IgD-negative memory B cell (primary cell): Measurements from ENCODE around the gene ADAMTS4. TPM values are rescaled to one million over a fixed set of nuclear protein-coding genes. Genes with fewer than 3 reads are reported as not detected.

Experiments used
- H3K27ac Mint-ChIP-seq, 3 donors: one replicate each; pipeline ENCODE4 v1.8.0; 2020 to 2022; ENCODE audit warnings: mild to moderate bottlenecking in 3 of 3, mixed read lengths in 3 of 3, moderate library complexity in 1 of 3
- H3K27me3 Mint-ChIP-seq: one replicate; pipeline ENCODE4 v1.8.0; 2021; ENCODE audit warnings: mixed read lengths
- H3K36me3 Mint-ChIP-seq: one replicate; pipeline ENCODE4 v1.8.0; 2020; ENCODE audit warnings: mild to moderate bottlenecking, mixed read lengths
- H3K4me1 Mint-ChIP-seq, 3 donors: one replicate each; pipeline ENCODE4 v1.8.0; 2020 to 2022; ENCODE audit warnings: mixed read lengths in 3 of 3, mild to moderate bottlenecking in 1 of 3
- H3K4me3 Mint-ChIP-seq, 4 donors: one replicate each; pipeline ENCODE4 v1.8.0; 2020 to 2022; ENCODE audit warnings: mild to moderate bottlenecking in 4 of 4, mixed read lengths in 4 of 4, moderate library complexity in 3 of 4
- H3K9me3 Mint-ChIP-seq, 3 donors: one replicate each; pipeline ENCODE4 v1.8.0; 2020 to 2021; ENCODE audit warnings: mixed read lengths in 3 of 3, mild to moderate bottlenecking in 1 of 3
- polyA plus RNA-seq: library from polyadenylated mRNA; unstranded; fragments of 300-500 nt; fragmentation: Illumina TruSeq; gene quantifications from one replicate; pipeline ENCODE4 v1.2.3, GENCODE V29; 2021

Gene ADAMTS4
- polyA plus RNA-seq, 1 donor from 2014 or later: not detected

GRCh38 chr1:161164901-161165610, 33.8 kb downstream of the ADAMTS4 start:
- H3K4me3 Mint-ChIP-seq: peak overlapping the region; percentile 21 to 93 (median 88)
- H3K27me3 Mint-ChIP-seq: no peaks in the 10 kb centered on the region
- peaks cover 3% of the 10 kb centered on the region for H3K36me3 Mint-ChIP-seq
- H3K27ac Mint-ChIP-seq: peak overlapping the region; percentile 95 to 98 (median 97)
- H3K9me3 Mint-ChIP-seq: no peaks in the 10 kb centered on the region
- H3K4me1 Mint-ChIP-seq: peaks cover 13 to 36% (median 34%) of the 10 kb centered on the region in 3 donors

DNA sequence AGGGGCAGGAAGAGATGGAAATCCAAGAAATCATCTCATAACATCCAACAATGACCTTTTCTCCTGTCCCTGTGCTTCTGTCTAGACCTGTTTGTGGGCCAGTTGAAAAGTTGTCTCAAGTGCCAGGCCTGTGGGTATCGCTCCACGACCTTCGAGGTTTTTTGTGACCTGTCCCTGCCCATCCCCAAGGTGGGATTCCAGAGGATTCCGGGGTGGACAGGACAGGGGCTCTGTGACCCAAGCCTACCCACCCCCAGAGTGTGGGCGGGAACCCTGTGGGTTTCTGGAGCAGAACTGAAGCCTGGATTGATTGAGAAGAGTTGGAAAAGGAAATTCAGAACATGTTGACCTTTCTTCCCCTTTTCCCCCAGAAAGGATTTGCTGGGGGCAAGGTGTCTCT, 35.1 kb downstream of the ADAMTS4 start:
- peak overlapping the region; percentile 55 to 97 (median 81) for H3K27ac Mint-ChIP-seq
- H3K4me1 Mint-ChIP-seq: peaks cover 22 to 41% (median 38%) of the 10 kb centered on the region in 3 donors
- peak overlapping the region in 3 of 4 donors; percentile 21 to 93 (median 70) for H3K4me3 Mint-ChIP-seq
- no peaks in the 10 kb centered on the region for H3K27me3 Mint-ChIP-seq
- peaks cover 3% of the 10 kb centered on the region for H3K36me3 Mint-ChIP-seq
- H3K9me3 Mint-ChIP-seq: no peaks in the 10 kb centered on the region

DNA sequence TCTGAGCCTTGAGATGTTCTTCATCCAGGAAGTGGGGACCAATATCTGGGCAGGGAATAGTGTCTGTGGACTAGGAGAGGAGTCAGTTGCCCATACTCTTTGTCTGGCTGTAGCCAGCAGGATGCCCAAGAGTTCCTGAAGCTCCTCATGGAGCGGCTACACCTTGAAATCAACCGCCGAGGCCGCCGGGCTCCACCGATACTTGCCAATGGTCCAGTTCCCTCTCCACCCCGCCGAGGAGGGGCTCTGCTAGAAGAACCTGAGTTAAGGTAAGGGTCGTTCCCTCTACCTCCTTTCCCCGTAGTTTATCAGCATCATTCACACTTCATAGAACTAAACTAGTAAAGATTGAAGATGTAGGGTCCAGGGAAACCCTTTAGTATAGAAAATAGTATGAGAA, 36.0 kb downstream of the ADAMTS4 start:
- H3K4me3 Mint-ChIP-seq: peak overlapping the region in 1 of 4 donors; percentile 93
- peak overlapping the region in 1 of 3 donors; percentile 97 for H3K27ac Mint-ChIP-seq
- peaks cover 3% of the 10 kb centered on the region for H3K36me3 Mint-ChIP-seq
- no peaks in the 10 kb centered on the region for H3K9me3 Mint-ChIP-seq
- no peaks in the 10 kb centered on the region for H3K27me3 Mint-ChIP-seq
- peaks cover 32 to 41% (median 38%) of the 10 kb centered on the region in 3 donors for H3K4me1 Mint-ChIP-seq

DNA sequence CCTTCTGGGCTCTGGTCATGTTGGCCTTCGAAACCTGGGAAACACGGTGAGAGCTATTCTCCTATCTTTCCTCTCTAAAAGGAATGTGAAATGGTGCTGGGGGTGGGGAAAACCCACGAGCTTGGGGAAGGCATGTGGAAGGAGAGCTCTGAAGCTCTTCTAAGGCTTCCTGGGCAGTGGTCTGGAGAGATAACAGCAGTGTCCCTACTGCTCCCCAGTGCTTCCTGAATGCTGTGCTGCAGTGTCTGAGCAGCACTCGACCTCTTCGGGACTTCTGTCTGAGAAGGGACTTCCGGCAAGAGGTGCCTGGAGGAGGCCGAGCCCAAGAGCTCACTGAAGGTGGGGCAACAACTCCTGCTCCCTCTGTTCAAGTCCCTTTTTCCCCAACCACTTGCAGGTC, 36.8 kb downstream of the ADAMTS4 start:
- peaks cover 3% of the 10 kb centered on the region for H3K36me3 Mint-ChIP-seq
- H3K27ac Mint-ChIP-seq: peak overlapping the region in 1 of 3 donors; percentile 97
- H3K4me3 Mint-ChIP-seq: peak overlapping the region in 3 of 4 donors; percentile 59 to 93 (median 65)
- H3K9me3 Mint-ChIP-seq: no peaks in the 10 kb centered on the region
- H3K27me3 Mint-ChIP-seq: no peaks in the 10 kb centered on the region
- peaks cover 34 to 40% (median 40%) of the 10 kb centered on the region in 3 donors for H3K4me1 Mint-ChIP-seq

- peak overlapping the region in 2 of 3 donors; percentile 53 to 97 for H3K27ac Mint-ChIP-seq
Measured at GRCh38 chr1:161161652-161162051, 37.2 kb downstream of the ADAMTS4 start.

DNA sequence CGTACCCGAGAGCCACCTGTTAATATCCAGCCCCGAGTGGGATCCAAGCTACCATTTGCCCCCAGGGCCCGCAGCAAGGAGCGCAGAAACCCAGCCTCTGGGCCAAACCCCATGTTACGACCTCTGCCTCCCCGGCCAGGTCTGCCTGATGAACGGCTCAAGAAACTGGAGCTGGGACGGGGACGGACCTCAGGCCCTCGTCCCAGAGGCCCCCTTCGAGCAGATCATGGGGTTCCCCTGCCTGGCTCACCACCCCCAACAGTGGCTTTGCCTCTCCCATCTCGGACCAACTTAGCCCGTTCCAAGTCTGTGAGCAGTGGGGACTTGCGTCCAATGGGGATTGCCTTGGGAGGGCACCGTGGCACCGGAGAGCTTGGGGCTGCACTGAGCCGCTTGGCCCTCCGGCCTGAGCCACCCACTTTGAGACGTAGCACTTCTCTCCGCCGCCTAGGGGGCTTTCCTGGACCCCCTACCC, 38.1 kb downstream of the ADAMTS4 start:
- H3K9me3 Mint-ChIP-seq: no peaks in the 10 kb centered on the region
- no peaks in the 10 kb centered on the region for H3K27me3 Mint-ChIP-seq
- peak overlapping the region in 2 of 3 donors; percentile 73 to 88 for H3K27ac Mint-ChIP-seq
- H3K4me1 Mint-ChIP-seq: peaks cover 27 to 38% (median 35%) of the 10 kb centered on the region in 3 donors
- peaks cover 3% of the 10 kb centered on the region for H3K36me3 Mint-ChIP-seq
- H3K4me3 Mint-ChIP-seq: peak overlapping the region in 3 of 4 donors; percentile 89 to 98 (median 93)

More at GRCh38 chr1:161161652-161162051, 37.2 kb downstream of the ADAMTS4 start:
- Mint-ChIP-seq H3K4me3 (peak overlapping the region in 3 of 4 donors; percentile 59 to 93 (median 65)), H3K36me3 (peaks cover 3% of the 10 kb centered on the region), H3K4me1 (peaks cover 31 to 42% (median 38%) of the 10 kb centered on the region in 3 donors), H3K9me3 (no peaks in the 10 kb centered on the region), H3K27me3 (no peaks in the 10 kb centered on the region)

- H3K27me3 Mint-ChIP-seq: no peaks in the 10 kb centered on the region
- H3K9me3 Mint-ChIP-seq: no peaks in the 10 kb centered on the region
- H3K27ac Mint-ChIP-seq: peak overlapping the region; percentile 63 to 96 (median 88)
- H3K4me3 Mint-ChIP-seq: peak overlapping the region; percentile 89 to 98 (median 95)
- H3K36me3 Mint-ChIP-seq: peaks cover 3% of the 10 kb centered on the region
- H3K4me1 Mint-ChIP-seq: peaks cover 27 to 44% (median 37%) of the 10 kb centered on the region in 3 donors
Measured at GRCh38 chr1:161159913-161160243, 39.0 kb downstream of the ADAMTS4 start.

- Mint-ChIP-seq H3K4me3 (peak within 1 kb of the TSS; percentile 89 to 98 (median 95)), H3K27ac (peak within 1 kb of the TSS; percentile 88 to 96 (median 93)), H3K4me1 (peaks cover 29 to 46% (median 37%) of the 10 kb centered on the region in 3 donors), H3K9me3 (no peaks in the 10 kb centered on the region), H3K36me3 (peaks cover 3% of the 10 kb centered on the region), H3K27me3 (no peaks in the 10 kb centered on the region)
Measured at GRCh38 chr1:161159087-161159912, 39.6 kb downstream of the ADAMTS4 start, which contains the start of gene USP21. Gene USP21 (plus strand): TSS chr1:161159500. CDS start chr1:161160641, 1,141 bp downstream.

- Mint-ChIP-seq H3K9me3 (no peaks in the 10 kb centered on the region), H3K27ac (peak overlapping the region; percentile 88 to 96 (median 93)), H3K4me3 (peak overlapping the region; percentile 89 to 98 (median 95)), H3K4me1 (peaks cover 35 to 52% (median 41%) of the 10 kb centered on the region in 3 donors), H3K27me3 (no peaks in the 10 kb centered on the region), H3K36me3 (peaks cover 1% of the 10 kb centered on the region)
Measured at GRCh38 chr1:161158316-161159010, 40.4 kb downstream of the ADAMTS4 start.

- no peaks in the 10 kb centered on the region for H3K27me3 Mint-ChIP-seq
- peak overlapping the region in 2 of 3 donors; percentile 8 to 88 for H3K27ac Mint-ChIP-seq
- peak overlapping the region in 3 of 4 donors; percentile 0 to 93 (median 9) for H3K4me3 Mint-ChIP-seq
- H3K36me3 Mint-ChIP-seq: no peaks in the 10 kb centered on the region
- H3K4me1 Mint-ChIP-seq: peaks cover 35 to 52% (median 39%) of the 10 kb centered on the region in 3 donors
- H3K9me3 Mint-ChIP-seq: no peaks in the 10 kb centered on the region
Measured at GRCh38 chr1:161157867-161158266, 41.0 kb downstream of the ADAMTS4 start.

GRCh38 chr1:161153682-161154337, 45.0 kb downstream of the ADAMTS4 start, which contains the start of gene UFC1:
Gene UFC1 (plus strand): TSS chr1:161153978. CDS start chr1:161153998, 20 bp downstream.
- Mint-ChIP-seq H3K27me3 (no peaks in the 10 kb centered on the region), H3K4me3 (peak within 1 kb of the TSS; percentile 96 to 99 (median 97)), H3K4me1 (peaks cover 12 to 40% (median 15%) of the 10 kb centered on the region in 3 donors), H3K27ac (peak within 1 kb of the TSS; percentile 95 to 100 (median 100)), H3K9me3 (no peaks in the 10 kb centered on the region), H3K36me3 (no peaks in the 10 kb centered on the region)

- no peaks in the 10 kb centered on the region for H3K9me3 Mint-ChIP-seq
- peak overlapping the region; percentile 81 to 100 (median 95) for H3K27ac Mint-ChIP-seq
- H3K4me3 Mint-ChIP-seq: peak overlapping the region; percentile 96 to 99 (median 97)
- H3K27me3 Mint-ChIP-seq: no peaks in the 10 kb centered on the region
- H3K4me1 Mint-ChIP-seq: peaks cover 12 to 34% (median 13%) of the 10 kb centered on the region in 3 donors
- H3K36me3 Mint-ChIP-seq: no peaks in the 10 kb centered on the region
Measured at GRCh38 chr1:161153176-161153575, 45.7 kb downstream of the ADAMTS4 start.

GRCh38 chr1:161145832-161146231, 53.0 kb downstream of the ADAMTS4 start:
- Mint-ChIP-seq H3K9me3 (no peaks in the 10 kb centered on the region), H3K4me1 (no peaks in the 10 kb centered on the region), H3K27ac (no peak overlapping the region), H3K27me3 (no peaks in the 10 kb centered on the region), H3K4me3 (no peak overlapping the region), H3K36me3 (no peaks in the 10 kb centered on the region)
